Dermis blood vessel endothelial cell (primary cell): Measurements from ENCODE around the gene TBC1D19. TPM values are rescaled to one million over a fixed set of nuclear protein-coding genes. Genes with fewer than 3 reads are reported as not detected.

Experiments used
- DNase-seq: peaks from one replicate; pipeline ENCODE4 v3.0.0; 2010
- total RNA-seq: library from RNA; depleted of rRNA; stranded (reverse); fragments of >200 nt; gene quantifications from 2 replicates; pipeline ENCODE4 v1.2.3, GENCODE V29; 2014

Gene TBC1D19
- total RNA-seq, 1 donor from 2014 or later = 16.7 TPM

DNA sequence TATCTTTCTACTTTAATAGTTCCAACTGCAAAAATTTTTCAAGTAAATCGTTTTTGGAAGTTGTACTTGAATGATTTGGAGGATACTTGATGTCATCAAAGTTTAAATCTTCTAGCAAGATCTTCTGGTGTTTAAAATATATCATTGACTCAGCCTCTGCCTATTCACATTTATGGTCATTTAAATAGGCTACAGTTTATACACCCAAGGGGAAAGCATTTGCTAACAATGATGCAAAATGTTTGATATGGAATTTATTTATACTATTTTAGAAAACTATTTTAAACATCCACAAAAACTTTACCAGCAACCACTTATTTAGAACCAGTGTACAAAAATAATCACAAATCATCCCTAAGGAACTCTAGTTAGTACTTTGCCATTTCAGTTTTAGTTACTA lies 153.5 kb downstream of the TBC1D19 start:
- DNase-seq = no peak

DNA sequence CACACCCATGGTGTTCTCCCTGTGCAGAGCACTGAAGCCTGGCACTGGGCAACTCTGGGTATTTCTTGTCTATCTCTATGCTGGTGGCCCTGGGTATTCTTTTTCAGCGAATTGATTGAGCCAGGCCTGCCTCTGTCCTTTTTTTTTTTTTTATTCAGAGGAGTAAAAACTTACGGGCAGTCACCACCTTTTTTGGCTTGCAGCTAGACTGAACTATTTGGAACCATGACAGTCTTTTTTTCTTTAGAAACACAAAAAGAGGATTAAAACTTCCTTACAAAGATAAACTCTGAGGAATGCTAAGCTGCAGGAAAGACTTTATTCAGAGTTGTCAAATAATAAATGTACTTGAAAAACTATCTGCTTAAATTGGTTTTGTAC lies 157.6 kb downstream of the TBC1D19 start:
- DNase-seq = no peak

DNA sequence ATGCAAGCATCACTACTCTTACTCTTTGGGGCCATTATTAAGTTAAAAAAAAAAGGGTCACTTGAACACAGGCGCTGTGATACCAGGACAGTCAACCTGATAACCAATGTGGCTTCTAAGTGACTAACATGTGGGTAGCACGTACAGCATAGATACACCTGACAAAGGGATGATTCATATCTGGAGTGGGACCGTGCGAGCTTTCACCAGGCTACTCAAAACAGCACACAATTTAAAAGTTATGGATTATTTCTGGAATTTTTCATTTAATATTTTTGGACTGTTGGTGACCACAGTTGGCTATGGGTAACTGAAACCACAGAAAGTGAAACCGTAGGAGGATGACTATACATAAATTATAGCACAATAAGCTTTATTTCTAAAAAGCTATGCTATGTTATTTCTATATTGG lies 162.9 kb downstream of the TBC1D19 start:
- DNase-seq = no peak

DNA sequence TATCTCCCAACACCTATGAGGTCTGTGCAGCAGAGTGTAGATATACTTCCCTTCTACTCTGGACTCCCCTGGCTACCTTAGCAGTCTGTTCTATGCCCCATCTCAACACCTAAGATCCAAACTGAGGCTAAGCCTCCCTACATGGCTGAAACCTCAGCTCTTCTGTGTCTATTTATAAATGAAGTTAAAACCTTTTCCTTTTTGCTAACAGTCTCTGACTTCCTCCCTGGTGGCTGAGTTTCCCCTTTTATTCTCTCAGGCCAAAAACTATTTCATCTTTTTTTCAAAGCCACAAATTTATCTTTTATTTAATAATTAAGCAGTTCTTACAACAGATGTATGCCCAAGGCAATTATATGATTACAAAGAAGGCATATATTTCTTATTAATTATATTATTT lies 164.9 kb downstream of the TBC1D19 start:
- no peak for DNase-seq

DNA sequence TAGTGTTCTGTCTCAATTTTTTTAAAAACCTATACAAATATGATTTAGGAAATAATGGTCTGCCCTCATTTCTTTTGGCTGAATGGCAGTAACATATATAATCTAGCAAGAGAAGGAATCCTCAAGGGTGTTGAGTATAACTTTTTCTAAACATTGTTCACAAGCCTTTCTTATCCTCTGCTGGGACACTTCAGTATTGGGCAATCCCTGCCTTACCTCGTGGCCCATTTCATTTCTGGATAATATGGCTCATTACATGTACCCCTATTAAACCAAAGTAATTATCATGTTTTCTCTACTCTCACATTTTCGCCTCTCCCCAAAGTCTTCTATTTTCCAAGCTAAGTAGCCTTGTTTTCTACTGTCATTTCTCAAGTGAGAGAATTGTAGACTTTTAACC lies 166.0 kb downstream of the TBC1D19 start:
- no peak for DNase-seq

DNA sequence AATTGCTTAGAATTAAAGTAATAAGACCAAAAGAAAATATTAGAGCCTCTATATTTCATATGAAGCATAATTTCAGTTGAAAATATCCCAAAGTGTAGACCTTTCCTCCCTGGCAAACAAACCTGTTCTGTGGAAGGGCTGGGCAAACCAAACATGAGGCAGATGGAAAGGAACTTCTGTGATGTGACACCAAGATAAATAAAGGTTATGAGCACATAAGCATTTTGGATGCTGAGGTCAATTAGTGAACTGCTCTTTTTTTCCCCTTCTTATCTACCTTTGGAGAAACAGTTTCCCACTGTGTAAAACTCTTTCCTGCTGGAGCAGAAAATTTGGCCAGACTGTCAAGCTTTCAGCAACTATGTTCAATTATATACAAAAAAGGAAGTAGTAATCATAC lies 167.1 kb downstream of the TBC1D19 start:
- DNase-seq = no peak

DNA sequence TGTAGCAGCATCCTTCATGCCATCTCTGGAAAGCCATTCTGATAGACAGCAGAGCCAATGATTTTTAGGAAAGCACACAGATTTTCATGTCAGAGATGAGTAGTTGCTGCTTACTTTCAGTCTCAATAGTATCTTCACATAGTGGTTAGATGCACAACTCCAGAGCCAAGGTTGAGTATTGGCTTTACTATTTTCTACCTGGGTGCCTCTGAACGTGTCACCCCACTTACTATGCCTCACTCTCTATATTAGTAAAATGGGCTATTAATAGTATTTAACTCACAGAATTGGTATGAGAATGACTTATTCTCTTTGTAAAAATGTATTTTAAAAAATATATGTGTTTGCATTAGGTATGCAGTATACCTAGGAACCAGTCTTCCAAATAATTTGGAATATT lies 168.0 kb downstream of the TBC1D19 start:
- DNase-seq = no peak

DNA sequence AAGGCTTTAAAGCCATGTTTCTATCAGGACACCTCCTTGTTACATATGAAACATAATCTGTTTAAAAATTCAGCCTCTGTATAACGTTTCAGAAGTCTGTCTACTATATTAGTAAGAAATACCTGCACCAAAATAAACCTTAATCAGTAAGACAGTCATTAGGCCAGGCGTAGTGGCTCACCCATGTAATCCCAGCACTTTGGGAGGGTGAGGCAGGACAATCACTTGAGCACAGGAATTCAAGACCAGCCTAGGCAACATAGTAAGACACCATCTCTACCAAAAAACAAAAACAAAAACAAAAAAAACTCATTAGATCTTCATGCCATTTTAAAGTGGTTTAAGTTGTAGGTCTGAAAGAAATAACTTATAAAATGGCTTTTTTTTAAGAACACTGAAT lies 169.3 kb downstream of the TBC1D19 start:
- DNase-seq = no peak

DNA sequence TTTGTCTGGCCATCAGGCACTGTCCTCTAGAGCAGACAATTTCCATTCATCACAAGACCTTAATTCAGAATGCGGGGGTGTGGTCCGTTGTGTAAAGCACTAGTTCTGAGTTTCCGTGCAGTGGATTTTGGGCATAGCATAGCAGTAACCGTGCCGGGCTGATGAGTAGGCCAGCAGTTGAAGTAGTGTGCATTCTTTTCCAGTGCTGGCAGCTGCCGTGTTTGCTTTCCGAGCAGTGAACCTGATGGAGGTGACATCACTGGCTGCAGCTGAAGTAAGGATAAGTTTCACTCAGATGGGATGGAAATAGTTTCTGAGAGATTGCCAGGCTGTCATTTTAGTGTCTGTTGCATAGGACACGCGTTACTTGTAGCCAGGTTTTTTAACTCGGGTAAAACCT lies 169.7 kb downstream of the TBC1D19 start:
- DNase-seq = peak; percentile 39

DNA sequence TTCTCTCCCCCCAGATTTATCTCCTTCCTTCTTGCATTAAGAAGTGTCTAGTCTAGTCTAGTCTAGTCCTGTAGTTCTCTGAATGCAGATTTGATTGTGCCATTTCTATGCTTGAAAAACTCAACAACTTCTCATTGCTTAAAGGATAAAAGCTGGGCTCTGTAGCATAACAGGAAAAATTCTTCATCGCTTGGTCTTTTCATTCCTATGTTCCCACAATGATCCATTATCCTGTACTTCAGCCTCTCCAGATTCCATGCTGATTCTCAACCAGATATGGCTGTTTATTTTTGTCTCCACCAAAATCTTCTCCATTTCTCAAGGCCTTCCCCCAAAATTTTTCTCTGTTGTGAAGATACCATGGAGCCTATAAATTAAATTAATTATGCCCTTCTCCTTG lies 173.9 kb downstream of the TBC1D19 start:
- no peak for DNase-seq

DNA sequence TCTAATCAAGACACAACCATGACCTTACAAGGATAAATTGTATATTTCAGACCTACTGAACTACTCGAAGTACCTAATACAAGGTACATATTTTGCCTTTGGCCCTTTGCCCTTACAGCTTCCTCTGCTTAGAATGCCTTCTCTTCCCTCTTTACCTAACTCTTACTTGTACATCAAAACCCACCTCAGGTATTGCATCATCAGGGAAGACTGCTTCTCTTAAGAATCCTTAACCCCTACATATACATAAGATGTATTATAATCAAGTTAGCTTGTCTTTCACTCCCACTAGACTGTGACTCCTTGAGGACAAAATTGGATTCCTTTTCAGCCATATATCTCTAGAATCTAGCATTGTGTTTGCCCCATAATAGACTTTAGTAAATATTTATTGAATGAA lies 175.0 kb downstream of the TBC1D19 start:
- DNase-seq = no peak

DNA sequence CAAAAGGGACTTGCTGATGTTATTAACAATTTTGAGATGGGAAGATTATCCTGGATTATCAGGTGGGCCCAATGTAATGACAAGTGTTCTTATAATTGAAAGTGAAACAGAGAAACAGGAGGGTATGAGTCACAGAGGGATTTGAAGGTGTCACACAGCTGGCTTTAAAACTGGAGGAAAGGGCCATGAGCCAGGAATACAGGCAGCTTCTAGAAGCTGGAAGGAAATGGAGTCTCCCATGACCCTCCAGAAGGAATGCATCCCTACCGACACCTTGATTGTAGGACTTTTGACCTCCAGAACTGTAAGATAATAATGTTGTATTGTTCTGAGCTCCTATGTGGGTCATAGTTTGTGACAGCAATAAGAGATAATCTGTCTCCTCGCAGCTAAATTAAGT lies 178.8 kb downstream of the TBC1D19 start:
- peak; percentile 57 for DNase-seq

DNA sequence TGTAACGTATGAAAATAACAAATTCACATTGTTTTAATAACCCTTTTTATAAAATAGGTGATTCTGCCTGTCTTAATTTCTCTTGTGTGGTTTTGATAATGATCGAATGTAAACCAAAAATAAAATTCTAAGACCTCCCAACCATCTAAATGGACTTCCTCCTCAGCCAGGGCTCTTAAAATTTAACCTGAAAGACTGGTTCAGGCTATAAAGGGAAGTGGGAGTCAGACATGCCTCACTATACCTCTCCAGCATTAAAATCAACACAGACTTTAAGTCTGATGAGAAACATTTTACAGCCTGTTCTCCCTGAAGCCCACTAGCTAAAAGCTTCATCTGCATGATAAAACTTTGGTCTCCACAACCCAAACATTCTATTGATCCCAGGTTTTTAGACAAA lies 179.2 kb downstream of the TBC1D19 start:
- DNase-seq = no peak

DNA sequence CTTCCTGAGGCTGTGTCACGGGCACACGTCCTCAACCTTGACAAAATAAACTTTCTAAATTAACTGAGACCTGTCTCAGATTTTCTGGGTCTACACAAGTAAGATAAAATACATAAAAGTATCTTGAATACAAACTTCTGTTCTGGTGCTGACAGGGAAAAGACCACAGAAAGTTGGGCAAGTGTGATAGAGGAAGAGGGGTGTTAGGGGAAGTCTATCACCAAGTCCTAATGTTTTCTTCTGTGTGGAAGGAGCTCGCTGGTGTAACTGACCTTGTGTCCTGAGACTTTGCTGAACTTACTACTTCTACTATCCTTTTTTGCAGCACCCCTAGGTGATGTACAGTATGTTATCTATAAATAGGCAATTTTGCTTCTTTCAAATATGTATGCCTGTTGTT lies 179.8 kb downstream of the TBC1D19 start:
- DNase-seq = no peak

DNA sequence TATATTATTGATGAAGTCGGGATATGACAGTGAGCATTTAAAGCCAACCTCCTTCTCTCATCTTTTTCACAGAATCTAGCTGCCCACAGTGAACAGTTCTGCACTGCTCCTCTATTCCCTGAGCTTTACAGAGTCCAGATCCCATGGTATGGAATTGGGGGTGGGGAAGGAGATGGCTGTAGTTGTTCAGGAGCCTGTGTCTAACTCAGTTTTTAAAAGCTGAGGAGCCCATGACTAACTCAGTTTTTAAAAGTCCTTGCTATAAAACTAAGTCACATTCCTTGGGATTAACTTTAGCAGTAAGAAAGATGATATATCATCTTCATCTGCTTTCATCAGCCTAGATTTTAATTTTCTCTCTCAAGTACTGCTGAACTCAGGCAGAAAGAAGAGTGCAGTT lies 180.3 kb downstream of the TBC1D19 start:
- no peak for DNase-seq

DNA sequence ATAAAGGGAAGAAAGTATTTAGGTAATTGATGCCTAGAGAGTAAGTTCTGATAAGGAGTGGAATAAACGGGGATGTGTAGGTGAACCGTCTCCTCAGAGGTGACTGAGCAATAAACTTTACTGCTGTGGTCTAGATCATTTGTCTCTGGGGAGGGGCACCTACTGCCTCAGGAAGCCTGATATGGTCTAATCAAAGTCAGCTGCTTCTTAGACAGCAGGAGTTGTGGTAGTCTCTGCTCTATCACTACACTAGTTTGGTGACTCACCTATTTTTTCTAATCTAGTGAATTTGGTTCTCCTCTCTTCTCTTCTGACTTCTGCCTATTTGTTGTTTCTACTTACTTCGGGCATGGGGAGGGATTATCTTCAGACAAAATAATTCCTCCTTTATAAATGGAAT lies 181.6 kb downstream of the TBC1D19 start:
- no peak for DNase-seq

DNA sequence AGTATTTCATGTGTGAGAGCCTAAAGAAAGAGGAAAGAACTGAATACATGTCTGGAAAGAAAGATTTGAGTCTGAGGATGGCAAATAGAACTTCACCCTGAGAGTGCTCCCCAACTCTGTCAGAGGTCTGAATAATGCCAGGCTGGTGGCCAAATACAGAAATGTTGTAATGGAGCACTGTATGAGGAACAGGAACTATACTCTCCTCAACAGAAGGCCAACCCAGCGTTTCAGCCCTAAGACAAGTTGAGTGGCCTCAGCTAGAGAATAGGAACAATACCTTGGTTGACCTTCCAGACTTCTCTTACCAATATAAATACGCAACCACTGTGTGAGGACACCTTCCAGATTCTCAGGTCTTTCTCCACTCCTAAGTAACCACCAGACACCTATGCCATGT lies 182.3 kb downstream of the TBC1D19 start:
- DNase-seq = no peak

DNA sequence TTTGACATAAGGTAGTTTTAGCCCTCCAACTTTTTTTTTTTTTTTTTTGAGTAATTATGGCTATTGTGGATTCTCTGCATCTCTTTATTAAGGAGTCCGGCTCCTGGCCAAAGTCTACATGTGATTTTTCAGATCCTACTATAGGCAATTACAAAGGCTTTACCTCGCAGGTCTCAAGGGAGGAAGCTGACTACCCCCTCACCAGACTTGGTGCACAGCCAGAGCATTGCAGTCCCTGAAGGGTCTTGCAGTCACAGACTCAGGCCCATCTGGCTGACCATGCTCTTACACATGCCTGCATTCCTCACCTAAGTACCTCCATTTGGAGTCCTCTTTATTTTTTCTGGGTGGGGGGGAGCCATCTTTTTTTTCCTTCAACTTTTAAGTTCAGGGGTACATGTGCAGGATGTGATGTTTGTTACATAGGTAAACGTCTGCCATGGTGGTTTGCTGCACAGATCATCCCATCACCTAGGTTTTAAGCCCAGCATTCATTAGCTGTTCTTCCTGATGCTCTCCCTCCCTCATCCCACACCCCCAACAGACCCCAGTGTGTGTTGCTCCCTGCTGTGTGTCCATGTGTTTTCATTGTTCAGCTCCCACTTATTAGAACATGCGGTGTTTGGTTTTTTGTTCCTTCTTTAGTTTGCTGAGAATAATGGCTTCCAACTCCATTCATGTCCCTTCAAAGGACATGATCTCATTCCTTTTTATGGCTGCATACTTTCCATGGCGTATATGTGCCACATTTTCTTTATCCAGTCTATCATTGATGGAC lies 188.4 kb downstream of the TBC1D19 start:
- no peak for DNase-seq

DNA sequence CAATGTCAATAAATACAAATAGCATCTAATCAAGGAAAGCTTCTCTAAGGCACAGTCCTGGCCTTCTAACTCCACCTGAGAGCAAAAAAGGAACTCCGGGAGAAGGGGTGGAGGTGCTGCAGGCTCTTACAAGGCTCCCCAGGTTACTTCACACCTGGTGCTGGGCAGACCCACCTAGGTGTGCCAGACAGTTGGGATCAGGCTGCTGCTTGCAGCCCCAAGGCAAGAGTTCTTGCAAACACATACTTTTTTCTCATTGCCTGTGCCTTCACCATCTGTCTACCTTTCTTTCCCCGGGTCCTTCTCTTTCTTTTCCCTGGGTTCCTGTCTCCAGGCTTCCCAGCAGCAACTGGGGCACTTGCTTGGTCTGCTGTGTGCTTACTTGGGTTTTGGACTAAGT lies 195.3 kb downstream of the TBC1D19 start:
- DNase-seq = no peak

DNA sequence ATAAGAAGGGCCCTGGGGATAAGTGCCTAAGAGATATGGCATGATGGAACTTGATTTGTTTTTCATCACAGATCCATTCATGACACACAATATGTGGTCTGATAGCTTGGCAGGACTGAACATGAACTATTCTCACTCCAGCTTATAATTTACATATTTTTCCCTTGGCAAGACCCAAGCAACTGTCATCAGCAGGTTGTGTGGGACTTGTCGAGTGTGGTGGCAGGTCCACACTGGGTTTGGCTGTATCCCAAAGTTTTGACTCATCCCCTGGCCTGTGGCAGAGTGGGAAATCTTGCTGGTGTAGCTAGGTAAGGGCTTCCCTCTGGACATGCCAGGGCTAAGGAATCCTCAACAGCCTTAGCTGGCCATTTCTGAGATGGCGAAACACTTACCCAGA lies 195.8 kb downstream of the TBC1D19 start:
- DNase-seq = no peak

DNA sequence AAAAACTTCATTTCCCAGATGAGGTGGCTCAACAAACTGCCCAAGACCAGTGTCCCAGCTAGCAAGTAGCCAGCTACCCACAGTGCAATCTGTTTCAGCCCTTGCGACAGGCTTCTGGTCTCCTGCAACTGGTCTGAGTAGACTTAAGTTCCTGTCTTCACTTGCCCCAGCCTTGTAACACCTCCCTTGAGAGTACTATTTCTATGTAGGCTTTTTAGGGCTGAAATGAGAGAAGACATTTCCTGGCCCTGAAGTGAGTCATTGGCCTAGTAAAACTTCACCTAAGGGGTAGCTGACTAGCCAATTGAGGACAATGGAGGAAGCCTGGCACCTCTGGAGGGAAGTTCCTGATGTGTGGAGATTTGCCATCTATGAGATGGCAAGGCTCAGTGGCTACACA lies 196.7 kb downstream of the TBC1D19 start:
- DNase-seq = peak; percentile 57

DNA sequence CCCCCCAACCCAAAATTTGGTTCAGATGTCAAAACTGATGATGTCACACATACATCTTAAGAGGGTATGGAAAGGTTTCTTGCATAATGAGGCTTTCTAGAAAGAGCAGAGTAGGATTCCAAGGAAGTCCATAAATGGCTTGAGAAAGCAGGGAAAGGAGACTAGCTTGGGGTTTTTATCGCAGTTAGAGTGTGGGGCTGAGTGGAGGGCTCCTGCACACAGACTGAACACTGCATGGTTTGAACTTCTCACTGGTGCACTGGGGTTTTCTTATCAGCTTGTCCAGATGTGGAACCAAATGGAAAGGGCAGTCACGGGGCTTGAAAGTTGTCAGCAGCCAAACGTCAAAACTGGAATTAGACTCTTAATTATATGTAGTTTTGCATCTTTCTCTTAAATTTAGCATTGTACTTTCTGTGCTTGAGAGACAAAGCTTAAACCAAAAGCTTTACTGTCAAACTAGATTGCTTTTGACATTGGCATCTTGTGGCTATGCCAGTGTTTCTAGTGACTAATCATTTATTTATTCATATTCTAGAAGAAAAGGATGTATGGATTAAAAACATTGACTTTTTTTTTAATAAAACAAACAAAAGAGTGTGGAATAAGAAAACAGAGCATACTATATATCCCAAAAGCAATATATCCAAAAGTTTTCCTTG lies 198.4 kb downstream of the TBC1D19 start:
- no peak for DNase-seq

DNA sequence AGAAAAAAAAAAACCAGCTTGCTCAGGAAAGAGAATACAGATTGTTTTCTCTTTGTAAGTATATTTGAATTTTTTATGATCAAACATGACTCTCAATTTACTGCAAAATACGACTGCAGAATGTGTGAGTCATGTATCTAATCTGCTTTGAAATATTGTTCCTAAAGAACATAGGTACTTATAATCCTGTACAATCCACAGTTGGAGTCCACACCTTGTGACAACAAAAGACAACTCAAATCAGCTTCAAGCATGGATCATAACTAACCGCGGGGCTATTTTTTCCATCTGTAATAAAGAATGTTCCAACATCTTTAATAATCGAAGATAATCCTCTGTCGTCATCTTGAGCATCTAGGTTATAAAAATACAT lies 198.9 kb downstream of the TBC1D19 start:
- DNase-seq = no peak

DNA sequence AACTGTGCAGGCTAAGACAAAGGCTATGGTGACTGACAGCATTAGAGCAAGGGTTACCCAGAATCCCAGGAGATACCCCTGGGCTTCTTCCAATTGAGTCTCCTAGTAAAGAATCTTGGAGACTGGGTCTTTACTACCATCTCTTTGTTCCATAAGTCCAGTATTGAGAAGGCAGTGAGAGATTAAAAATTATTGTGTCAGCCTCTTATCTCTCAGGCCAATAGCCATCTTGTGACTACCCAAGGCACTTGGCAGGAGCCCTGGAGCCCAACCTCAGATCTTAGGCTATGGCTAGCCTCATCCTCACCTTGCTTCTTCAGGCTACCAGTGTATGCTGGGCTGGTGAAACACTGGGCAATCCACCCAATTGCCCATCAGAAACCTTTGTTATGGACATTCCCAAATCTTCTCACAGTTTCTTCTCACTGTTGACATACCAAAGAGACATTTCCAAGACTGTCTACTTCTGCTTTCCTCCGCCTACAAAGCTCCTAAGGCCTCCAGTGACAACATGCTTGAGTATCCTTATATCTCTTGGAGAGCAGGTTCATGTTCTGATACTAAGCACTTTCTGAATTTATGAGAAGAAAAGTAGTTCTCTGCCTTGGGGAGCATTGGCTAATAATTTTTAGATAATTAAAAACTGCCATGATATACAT lies 200.5 kb downstream of the TBC1D19 start:
- no peak for DNase-seq
